GM12872 (cell line): ENCODE measurements around the gene FEV.

Experiments used
- CTCF ChIP-seq: IDR thresholded peaks from 3 replicates; pipeline ENCODE4 v1.5.1; 2011; ENCODE audit warnings: low read depth, mild to moderate bottlenecking, low read length, moderate library complexity; ENCODE audit not compliant: insufficient read depth

Gene FEV

DNA sequence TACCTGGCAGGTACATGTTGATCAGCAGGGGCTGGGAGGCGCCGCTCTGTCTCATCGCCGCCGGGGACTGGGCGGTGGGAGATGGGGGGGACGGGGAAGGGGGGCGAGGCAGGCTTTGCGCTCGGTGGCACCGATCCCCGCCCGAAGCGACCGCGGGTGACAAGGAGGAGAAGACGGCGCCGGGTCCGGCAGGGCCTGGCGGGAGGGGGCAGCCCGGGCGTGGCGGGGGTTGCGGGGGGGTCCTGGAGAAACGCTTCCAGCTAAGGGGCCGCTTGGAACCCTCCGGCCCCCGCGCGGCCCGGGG lies at the start of gene FEV:
FEV (minus strand) TSS at position 164 of the 304 bp plus-strand sequence; CDS start at position 55, 109 bp downstream.
- no peak for TF ChIP-seq CTCF

- TF ChIP-seq CTCF = no peak
Measured at GRCh38 chr2:219032051-219032745, 47.2 kb upstream of the FEV start.

GRCh38 chr2:219031005-219031738 lies 46.2 kb upstream of the FEV start:
- no peak for TF ChIP-seq CTCF

- TF ChIP-seq CTCF = no peak
Measured at GRCh38 chr2:219030177-219030940, 45.4 kb upstream of the FEV start.

- TF ChIP-seq CTCF = peak; percentile 98
Measured at GRCh38 chr2:219029829-219030165, 44.8 kb upstream of the FEV start.

DNA sequence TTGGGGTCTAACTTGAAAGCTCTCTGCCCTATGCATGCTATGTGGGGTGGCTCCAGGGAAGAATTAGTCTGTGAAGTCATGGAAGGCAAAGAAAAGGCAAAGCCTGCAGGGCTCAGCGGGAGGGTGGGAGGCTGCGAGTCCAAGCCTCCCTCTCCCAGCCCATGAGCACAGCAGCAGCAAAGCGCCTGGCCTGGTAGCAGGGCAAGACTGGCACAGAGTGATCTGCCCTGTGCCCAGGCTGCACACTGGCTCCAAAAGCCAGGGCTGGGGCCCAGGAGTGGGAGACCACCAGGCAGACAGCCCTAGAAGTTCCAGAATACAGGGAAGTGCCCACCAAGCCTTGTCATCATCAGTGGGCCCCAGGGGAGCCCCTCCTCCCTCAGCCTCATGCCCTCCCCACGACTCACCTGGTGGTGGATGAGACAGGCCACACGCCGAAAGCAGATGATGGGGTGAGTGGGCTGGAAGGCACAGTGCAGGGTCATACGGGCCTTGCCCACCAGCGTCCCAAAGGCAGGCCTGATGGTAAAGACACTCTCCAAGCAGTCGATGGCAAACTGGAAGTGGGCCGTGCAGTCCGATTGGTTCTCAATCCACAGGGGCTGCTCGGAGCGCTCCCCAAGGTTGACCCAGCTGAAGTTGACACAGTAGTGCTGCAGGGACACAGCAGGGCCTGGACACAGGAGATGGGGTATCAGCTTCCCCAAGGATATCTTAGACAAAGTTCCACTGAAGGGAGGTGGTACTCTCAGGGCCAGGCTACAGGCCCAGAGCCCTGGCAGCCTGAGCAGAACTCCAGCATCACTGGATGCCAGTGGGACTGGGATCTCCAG lies 44.2 kb upstream of the FEV start:
- no peak for TF ChIP-seq CTCF

DNA sequence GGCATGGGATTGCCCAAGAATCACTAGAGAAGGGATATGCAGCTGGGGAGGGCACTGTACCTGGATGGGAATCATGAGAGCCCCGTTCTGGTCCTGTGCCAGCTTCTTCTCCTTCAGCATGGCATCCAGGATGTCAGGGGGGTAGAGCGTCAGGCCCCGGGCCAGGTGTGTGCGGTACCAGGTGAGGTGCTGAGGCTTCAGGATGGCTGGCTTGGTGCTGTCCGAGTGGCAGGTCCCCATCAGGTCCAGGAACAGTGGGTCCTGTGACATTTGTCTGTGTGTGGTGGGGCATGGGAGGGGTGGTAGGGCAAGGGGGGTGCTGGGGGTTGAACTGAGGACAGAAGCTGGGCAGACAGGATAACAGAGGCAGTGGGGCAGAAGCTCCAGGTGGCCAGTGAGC lies 43.2 kb upstream of the FEV start:
- TF ChIP-seq CTCF = no peak
